Left renal cortex interstitium (tissue), 4 donors: ENCODE data around the gene RSPO3. TPM values are rescaled to one million over a fixed set of nuclear protein-coding genes. Genes with fewer than 3 reads are reported as not detected.
"Not testable (repeated sequence)": the region's sequence is repeated elsewhere in the genome, so short reads cannot be mapped to it uniquely, and the experiment has no call there.

Experiments used
- DNase-seq, 4 donors: peaks; one replicate each; pipeline ENCODE4 v3.0.0-alpha.2; 2013; ENCODE audit warnings: low read depth in 4 of 4, low spot score in 2 of 4, missing footprints in 1 of 4
- polyA plus RNA-seq, 4 donors: library from polyadenylated mRNA; unstranded; fragments of 120-200 nt; gene quantifications; one replicate each; pipeline ENCODE4 v1.2.1, GENCODE V29; 2013; ENCODE audit not compliant: insufficient read length in 4 of 4

The RSPO3 gene
- polyA plus RNA-seq = 10 to 100 TPM; 15.6 to 28.8 (median 20.5) TPM

- DNase-seq = peak in 1 of 4 donors; percentile 52
Observed at GRCh38 chr6:127118298-127119101, at the start of gene RSPO3. Gene RSPO3, plus strand, starts transcription at chr6:127118671. Its CDS starts 522 bp downstream, at chr6:127119193.

- DNase-seq = no peak
Observed at GRCh38 chr6:127069659-127070279, 48.7 kb upstream of the RSPO3 start.

GRCh38 chr6:127073222-127073621 is 45.2 kb upstream of the RSPO3 start:
- no peak for DNase-seq

GRCh38 chr6:127076466-127076865 is 42.0 kb upstream of the RSPO3 start:
- no peak for DNase-seq

GRCh38 chr6:127077886-127078285 is 40.6 kb upstream of the RSPO3 start:
- DNase-seq = no peak

- DNase-seq = no peak
Observed at GRCh38 chr6:127078669-127079068, 39.8 kb upstream of the RSPO3 start.

- DNase-seq = no peak
Observed at GRCh38 chr6:127079681-127080080, 38.8 kb upstream of the RSPO3 start.

- DNase-seq = no peak
Observed at GRCh38 chr6:127080081-127080480, 38.4 kb upstream of the RSPO3 start.

- DNase-seq = no peak
Observed at GRCh38 chr6:127083231-127083962, 35.1 kb upstream of the RSPO3 start.

GRCh38 chr6:127083963-127084310 is 34.5 kb upstream of the RSPO3 start:
- no peak for DNase-seq

- no peak for DNase-seq
Observed at GRCh38 chr6:127085181-127085580, 33.3 kb upstream of the RSPO3 start.

- DNase-seq = no peak
Observed at GRCh38 chr6:127090051-127090450, 28.4 kb upstream of the RSPO3 start.

- DNase-seq = no peak
Observed at GRCh38 chr6:127092466-127092865, 26.0 kb upstream of the RSPO3 start.

- no peak for DNase-seq
Observed at GRCh38 chr6:127094791-127095190, 23.7 kb upstream of the RSPO3 start.

GRCh38 chr6:127096167-127096566 is 22.3 kb upstream of the RSPO3 start:
- no peak for DNase-seq

GRCh38 chr6:127097442-127097841 is 21.0 kb upstream of the RSPO3 start:
- DNase-seq = not testable (repeated sequence)

GRCh38 chr6:127100510-127101140 is 17.8 kb upstream of the RSPO3 start:
- DNase-seq = no peak

GRCh38 chr6:127102299-127102698 is 16.2 kb upstream of the RSPO3 start:
- DNase-seq = no peak

GRCh38 chr6:127102859-127103258 is 15.6 kb upstream of the RSPO3 start:
- no peak for DNase-seq

GRCh38 chr6:127103482-127103881 is 15.0 kb upstream of the RSPO3 start:
- no peak for DNase-seq

- DNase-seq = no peak
Observed at GRCh38 chr6:127107916-127108315, 10.6 kb upstream of the RSPO3 start.
